PC-9 (cell line): Measurements from ENCODE around the gene NPSR1.
"Not testable (repeated sequence)": the region's sequence is repeated elsewhere in the genome, so short reads cannot be mapped to it uniquely, and the experiment has no call there.

Experiments
- CTCF ChIP-seq: fragments of 200-600 bp; sonication (generic); conservative IDR thresholded peaks from 2 replicates; pipeline ENCODE4 v1.6.1; 2017; ENCODE audit warnings: mixed run types, antibody characterized with exemption, mild to moderate bottlenecking, moderate library complexity
- EZH2 ChIP-seq: fragments of 200-600 bp; sonication (generic); IDR thresholded peaks from 2 replicates; pipeline ENCODE4 v1.8.0; 2017; ENCODE audit warnings: antibody characterized with exemption, low read depth

DNA sequence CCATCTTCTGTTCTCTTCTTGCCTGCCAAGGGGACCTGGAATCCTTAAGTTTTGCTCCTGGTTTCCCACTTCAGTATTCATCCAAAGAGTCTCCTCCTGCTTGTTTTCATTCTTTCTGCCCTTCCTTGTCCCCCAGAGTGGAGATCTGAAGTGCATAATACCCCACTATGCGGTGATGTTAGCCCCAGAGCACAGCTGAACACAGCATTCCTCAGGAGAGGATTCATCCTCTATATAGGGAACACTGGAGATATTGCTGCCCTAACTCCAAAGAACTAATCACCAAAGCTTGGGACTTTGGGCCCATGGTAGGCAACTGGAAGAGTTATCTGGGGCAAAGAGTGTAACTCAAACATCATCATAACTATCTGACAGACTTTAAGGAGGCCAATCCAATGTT lies 201.3 kb downstream of the NPSR1 start:
- TF ChIP-seq CTCF, EZH2: not testable (repeated sequence)
